Stimulated activated naive CD8-positive, alpha-beta T cell treated with anti-CD3 and anti-CD28 coated beads, Interleukin-15, Interleukin-2, amounts not matched to agents 100 ng/mL and 50 ng/mL, for 24 hours (primary cell): ENCODE measurements around the gene EGLN3.
"Not testable (repeated sequence)": the region's sequence is repeated elsewhere in the genome, so short reads cannot be mapped to it uniquely, and the experiment has no call there.

Source experiments
- H3K27ac Mint-ChIP-seq: one replicate; pipeline ENCODE4 v1.8.0; 2021; ENCODE audit warnings: mild to moderate bottlenecking, mixed read lengths
- H3K27me3 Mint-ChIP-seq: one replicate; pipeline ENCODE4 v1.8.0; 2021; ENCODE audit warnings: mixed read lengths
- H3K36me3 Mint-ChIP-seq: one replicate; pipeline ENCODE4 v1.8.0; 2021; ENCODE audit warnings: low read depth, mixed read lengths
- H3K4me1 Mint-ChIP-seq: one replicate; pipeline ENCODE4 v1.8.0; 2021; ENCODE audit warnings: low read depth, mixed read lengths
- H3K4me3 Mint-ChIP-seq: one replicate; pipeline ENCODE4 v1.8.0; 2021; ENCODE audit warnings: mild to moderate bottlenecking, mixed read lengths
- H3K9me3 Mint-ChIP-seq: one replicate; pipeline ENCODE4 v1.8.0; 2021; ENCODE audit warnings: mixed read lengths

Gene EGLN3

DNA sequence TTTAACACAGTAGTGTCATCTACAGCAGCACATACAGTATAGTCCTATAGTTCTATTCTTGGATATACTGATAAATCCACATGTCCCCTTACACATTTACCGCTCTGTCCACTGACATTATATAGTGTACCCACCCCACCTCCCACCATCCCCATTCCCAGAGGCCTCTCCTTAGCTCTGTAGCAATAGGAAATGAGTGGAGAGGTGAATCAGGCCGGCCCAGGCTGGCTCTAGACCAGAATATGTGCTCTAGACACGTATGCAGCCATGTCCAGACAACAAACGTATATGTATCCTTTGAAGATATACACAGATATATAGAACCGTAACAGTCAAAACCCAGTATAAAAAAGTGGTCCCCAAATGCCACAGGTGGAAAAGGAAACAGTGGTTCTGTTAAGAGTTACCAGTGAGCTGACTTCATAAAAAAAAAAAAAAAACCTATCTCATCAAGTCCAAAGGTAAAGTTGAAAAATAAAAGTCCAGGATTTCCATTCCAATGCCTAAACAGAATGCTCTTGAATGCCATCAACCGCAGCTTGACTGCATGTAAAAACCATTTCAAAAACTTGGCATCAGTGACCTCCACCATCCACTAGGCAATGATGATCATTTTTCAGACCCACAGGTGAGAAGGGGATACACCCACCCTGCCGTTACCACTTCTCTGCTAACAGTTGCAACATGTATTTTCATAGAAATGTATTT lies 16.7 kb downstream of the EGLN3 start:
- no peaks in the 10 kb centered on the region for H3K9me3 Mint-ChIP-seq
- H3K4me3 Mint-ChIP-seq: no peak overlapping the region
- H3K27ac Mint-ChIP-seq: no peak overlapping the region
- H3K27me3 Mint-ChIP-seq: no peaks in the 10 kb centered on the region
- no peaks in the 10 kb centered on the region for H3K36me3 Mint-ChIP-seq
- H3K4me1 Mint-ChIP-seq: no peaks in the 10 kb centered on the region

DNA sequence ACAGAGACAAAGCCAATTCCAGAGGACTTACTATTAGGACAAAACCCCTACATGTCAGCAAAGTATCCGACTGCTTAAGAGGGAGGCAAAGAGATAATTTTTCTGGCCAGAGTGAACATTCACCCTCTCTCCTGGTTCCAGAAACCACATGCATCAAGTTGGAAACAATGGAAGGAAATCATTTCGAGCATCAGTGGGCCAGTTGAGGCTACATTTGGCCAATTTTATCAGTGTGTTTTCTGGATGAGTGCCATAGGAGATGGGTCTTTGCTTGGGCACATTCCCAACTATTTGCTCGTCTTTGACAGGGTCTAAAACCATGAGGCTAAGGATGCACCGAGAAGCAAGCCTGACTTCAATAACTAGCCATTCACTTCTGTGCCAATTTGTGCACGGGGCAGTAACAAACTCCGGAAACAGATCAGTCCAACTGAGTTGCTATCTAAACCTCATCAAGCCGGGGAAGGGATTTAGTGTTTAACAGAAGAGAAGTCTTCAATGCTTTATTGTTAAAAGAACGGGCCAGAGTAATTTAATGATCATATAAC lies 17.4 kb downstream of the EGLN3 start:
- H3K4me3 Mint-ChIP-seq: no peak overlapping the region
- H3K27me3 Mint-ChIP-seq: no peaks in the 10 kb centered on the region
- no peaks in the 10 kb centered on the region for H3K9me3 Mint-ChIP-seq
- H3K36me3 Mint-ChIP-seq: no peaks in the 10 kb centered on the region
- H3K4me1 Mint-ChIP-seq: no peaks in the 10 kb centered on the region
- no peak overlapping the region for H3K27ac Mint-ChIP-seq

DNA sequence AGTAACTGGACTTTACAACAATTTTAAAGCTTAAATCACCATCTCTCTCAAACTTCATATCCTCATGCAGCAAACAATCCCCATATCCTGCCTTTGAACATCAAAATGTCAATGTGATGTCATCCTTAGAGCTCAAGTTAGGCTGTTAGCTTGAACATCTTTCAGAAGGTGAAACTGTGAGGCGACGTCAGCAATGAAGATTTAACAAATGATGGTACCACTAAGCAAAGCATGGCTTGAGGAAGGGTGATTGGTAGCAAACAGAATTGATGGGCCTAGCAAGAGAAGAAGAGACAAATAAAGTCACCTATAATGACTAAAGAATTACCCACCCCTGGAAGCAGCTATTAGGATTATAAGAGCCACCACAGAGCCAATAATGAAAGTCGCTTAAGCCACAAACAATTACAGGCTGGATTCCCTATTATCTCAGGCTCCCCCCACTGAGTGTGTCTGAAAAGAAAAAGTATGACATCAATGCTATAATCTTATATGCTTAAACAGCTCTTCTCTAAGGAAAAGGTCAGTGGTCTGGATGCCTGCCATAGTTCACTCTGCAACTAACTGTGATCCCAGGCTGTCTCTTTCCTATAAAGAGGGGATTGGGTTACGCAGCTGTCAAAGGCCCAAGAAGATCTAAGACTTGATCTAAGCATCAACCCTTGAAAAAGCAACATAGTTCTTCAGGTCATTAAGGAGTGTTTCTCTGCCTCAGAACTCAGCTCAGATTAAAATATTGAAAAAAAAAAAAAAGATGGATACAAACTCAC lies 18.1 kb downstream of the EGLN3 start:
- H3K27ac Mint-ChIP-seq: no peak overlapping the region
- no peaks in the 10 kb centered on the region for H3K9me3 Mint-ChIP-seq
- H3K4me3 Mint-ChIP-seq: no peak overlapping the region
- H3K4me1 Mint-ChIP-seq: no peaks in the 10 kb centered on the region
- no peaks in the 10 kb centered on the region for H3K27me3 Mint-ChIP-seq
- H3K36me3 Mint-ChIP-seq: no peaks in the 10 kb centered on the region

DNA sequence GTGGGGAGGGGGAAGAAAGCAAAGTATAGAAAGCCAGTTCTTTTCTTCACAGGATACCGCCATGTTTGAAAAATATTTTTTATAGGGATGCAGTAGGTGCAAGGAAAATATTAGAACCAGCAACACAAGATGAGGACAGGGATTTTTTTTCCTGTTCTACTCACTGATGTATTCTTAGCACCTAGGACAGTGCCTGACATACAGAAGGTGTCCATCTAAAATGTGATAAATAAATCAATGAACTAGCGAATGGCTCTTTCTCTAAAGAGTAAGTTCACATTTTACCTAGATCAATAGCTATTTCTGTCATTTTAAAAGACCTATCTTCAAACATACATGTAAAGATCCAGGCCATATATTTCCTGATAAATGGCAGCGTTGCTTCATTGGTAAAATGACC lies 18.8 kb downstream of the EGLN3 start:
- Mint-ChIP-seq H3K4me3 (no peak overlapping the region), H3K36me3 (no peaks in the 10 kb centered on the region), H3K27me3 (no peaks in the 10 kb centered on the region), H3K27ac (no peak overlapping the region), H3K9me3 (no peaks in the 10 kb centered on the region), H3K4me1 (no peaks in the 10 kb centered on the region)

DNA sequence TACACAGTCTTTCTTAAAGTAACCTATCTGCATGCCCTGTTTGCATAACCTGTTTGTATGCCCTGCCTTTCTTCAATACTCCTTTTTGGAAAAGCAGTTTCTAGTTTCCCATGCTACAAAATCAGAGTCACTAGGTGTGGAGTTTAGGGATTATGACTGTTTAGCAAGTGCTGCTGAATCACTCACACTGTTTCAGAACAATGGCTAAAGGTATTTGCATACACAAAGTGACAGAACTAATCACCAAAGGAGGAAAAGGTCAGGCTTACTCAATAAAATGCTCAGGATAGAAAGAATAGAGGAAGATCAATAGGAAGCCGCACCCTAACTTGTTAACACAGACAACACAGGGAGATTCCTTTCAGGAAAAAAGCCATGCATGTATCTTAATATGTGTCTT lies 19.4 kb downstream of the EGLN3 start:
- Mint-ChIP-seq H3K9me3 (no peaks in the 10 kb centered on the region), H3K36me3 (no peaks in the 10 kb centered on the region), H3K27ac (no peak overlapping the region), H3K4me1 (no peaks in the 10 kb centered on the region), H3K27me3 (no peaks in the 10 kb centered on the region), H3K4me3 (no peak overlapping the region)

DNA sequence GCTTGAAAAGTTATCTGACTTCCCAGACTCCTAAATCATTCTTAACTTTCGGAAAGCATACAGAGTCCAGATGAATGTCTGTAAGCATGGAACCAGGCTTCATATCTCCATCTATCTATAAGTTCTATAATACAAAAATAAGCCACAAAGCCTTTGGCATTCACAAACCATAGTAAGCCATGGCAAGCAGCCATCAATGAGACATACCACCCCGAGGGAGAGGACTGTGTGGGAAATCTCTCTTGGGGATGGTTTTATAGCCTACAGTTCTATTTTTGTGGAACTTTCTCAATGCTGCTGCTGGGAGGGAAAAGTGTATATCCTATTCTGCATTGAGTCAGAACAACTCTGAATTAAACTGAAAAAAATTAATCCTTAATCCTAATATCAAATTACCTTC lies 20.4 kb downstream of the EGLN3 start:
- Mint-ChIP-seq H3K4me3 (no peak overlapping the region), H3K36me3 (no peaks in the 10 kb centered on the region), H3K27me3 (no peaks in the 10 kb centered on the region), H3K27ac (no peak overlapping the region), H3K9me3 (no peaks in the 10 kb centered on the region), H3K4me1 (no peaks in the 10 kb centered on the region)

DNA sequence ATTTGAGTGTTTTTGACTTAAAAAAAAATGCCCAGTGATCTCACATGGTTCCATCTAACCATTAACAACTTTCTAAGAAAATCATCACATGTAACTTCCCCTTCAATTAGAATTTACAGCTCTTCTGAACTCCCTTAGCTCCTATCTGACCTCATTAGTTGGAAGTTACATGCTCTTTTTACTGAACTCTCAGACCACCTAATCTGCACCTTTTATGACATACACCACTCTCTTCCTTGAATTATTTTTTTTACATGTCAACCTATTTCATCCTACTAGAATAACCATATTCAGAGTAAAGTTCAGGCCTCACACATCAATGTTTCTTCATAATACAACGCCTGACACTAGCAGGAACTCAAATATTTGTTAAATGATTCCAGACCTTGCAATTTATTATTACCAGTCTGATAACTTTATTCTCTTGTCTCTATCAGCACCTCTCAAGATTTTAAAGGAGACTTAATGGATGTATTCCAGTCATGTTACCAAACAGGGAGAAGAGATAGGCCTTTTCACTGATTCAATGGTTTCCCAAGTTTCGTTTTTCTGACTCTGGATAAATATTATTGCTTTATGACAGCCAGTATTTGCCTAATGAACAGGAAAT lies 21.0 kb downstream of the EGLN3 start:
- no peaks in the 10 kb centered on the region for H3K27me3 Mint-ChIP-seq
- H3K4me3 Mint-ChIP-seq: no peak overlapping the region
- H3K9me3 Mint-ChIP-seq: no peaks in the 10 kb centered on the region
- H3K4me1 Mint-ChIP-seq: no peaks in the 10 kb centered on the region
- H3K27ac Mint-ChIP-seq: no peak overlapping the region
- no peaks in the 10 kb centered on the region for H3K36me3 Mint-ChIP-seq

DNA sequence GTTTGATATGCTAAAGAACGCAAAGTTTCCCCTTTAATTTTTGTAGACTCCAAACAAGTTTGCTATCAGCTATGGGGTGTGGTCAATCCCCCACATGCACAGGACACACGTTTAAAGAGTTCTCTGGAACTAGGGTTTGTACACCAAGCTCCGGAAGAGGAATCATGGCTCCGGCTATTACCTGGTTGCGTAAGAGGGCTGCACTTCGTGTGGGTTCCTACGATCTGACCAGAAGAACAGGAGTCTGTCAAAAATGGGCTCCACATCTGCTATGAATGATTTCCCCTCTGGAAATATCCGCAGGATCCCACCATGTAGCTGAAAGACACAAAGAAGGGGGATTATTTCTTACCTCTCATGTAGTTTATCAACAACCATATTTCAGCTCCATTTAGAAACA lies 22.0 kb downstream of the EGLN3 start:
- no peaks in the 10 kb centered on the region for H3K4me1 Mint-ChIP-seq
- no peaks in the 10 kb centered on the region for H3K9me3 Mint-ChIP-seq
- H3K36me3 Mint-ChIP-seq: no peaks in the 10 kb centered on the region
- no peaks in the 10 kb centered on the region for H3K27me3 Mint-ChIP-seq
- H3K4me3 Mint-ChIP-seq: no peak overlapping the region
- no peak overlapping the region for H3K27ac Mint-ChIP-seq

DNA sequence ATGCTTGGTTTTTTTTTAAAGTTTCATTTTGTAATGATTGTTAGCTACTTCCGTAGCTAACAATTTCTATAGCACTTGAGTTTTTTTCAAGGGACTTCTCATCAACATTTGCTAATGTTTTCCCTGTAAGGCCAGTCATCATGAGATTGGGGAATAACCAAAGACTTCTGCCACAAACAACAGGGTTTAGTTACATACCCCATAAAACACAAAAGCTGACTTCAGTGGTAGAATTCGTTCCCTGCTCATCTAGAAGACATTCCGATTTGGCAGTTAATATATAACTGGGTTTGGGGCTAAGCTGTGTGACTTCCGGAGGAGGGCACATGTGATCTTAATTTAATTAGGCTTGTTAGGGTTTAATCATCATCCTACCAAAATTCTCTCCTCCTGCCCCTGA lies 22.9 kb downstream of the EGLN3 start:
- no peak overlapping the region for H3K4me3 Mint-ChIP-seq
- no peak overlapping the region for H3K27ac Mint-ChIP-seq
- H3K27me3 Mint-ChIP-seq: no peaks in the 10 kb centered on the region
- H3K9me3 Mint-ChIP-seq: no peaks in the 10 kb centered on the region
- H3K4me1 Mint-ChIP-seq: no peaks in the 10 kb centered on the region
- no peaks in the 10 kb centered on the region for H3K36me3 Mint-ChIP-seq

DNA sequence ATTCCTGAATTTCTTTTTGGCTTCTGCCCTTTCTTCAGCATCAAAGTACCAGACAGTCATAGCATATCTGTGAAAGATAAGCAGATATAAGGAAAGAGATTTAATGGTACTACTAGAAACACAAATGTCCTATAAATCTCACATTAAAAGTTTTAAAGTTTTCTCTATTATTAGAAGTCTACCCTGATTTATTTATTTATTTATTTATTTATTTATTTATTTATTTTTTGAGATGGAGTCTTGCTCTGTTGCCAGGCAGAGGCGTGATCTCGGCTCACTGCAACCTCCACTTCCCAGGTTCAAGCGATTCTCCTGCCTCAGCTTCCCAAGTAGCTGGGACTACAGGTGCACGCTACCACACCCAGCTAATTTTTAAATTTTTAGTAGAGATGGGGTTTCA lies 23.9 kb downstream of the EGLN3 start:
- not testable (repeated sequence) for H3K36me3 Mint-ChIP-seq, H3K4me3 Mint-ChIP-seq, H3K9me3 Mint-ChIP-seq, H3K27me3 Mint-ChIP-seq, H3K27ac Mint-ChIP-seq, H3K4me1 Mint-ChIP-seq

DNA sequence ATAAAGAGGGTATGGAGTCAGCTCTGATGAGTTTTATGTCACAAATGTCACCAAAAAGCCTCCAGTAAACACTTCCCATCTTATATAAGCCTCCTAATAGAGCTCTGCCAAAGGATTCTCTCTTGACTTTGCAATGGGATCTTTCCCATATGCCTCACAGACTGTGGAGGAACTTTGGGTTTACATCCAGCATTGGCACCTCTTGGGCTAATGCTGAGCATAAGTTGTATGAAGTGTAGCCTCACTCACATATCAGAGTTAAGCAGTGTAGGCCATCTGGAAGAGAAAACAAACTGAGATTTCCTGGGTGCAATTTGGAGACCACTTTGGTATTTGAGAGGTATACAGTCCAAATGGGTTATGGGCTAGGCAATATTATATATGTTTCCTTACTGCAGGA lies 24.9 kb downstream of the EGLN3 start:
- no peaks in the 10 kb centered on the region for H3K4me1 Mint-ChIP-seq
- no peak overlapping the region for H3K27ac Mint-ChIP-seq
- no peak overlapping the region for H3K4me3 Mint-ChIP-seq
- no peaks in the 10 kb centered on the region for H3K27me3 Mint-ChIP-seq
- no peaks in the 10 kb centered on the region for H3K9me3 Mint-ChIP-seq
- H3K36me3 Mint-ChIP-seq: no peaks in the 10 kb centered on the region

DNA sequence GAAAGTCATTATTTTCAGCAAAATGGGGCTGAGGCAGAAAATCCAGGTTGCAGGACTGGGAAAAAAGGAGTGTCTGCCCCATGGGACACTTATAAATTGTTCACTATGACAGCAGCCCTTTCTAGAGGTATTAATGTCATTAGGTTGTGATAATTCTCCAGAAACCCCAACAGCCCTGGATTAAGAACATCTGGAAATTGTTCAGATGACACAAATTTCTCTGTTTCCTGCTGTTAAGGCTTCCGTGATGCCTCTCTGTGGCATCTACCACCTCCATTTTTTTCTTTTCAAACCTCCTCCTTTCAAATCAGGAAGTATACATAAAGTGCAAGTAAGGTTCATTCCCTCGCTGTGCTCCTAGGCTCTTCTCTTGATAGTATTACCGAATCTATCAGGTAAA lies 25.6 kb downstream of the EGLN3 start:
- H3K27me3 Mint-ChIP-seq: no peaks in the 10 kb centered on the region
- H3K4me1 Mint-ChIP-seq: no peaks in the 10 kb centered on the region
- no peak overlapping the region for H3K4me3 Mint-ChIP-seq
- H3K9me3 Mint-ChIP-seq: no peaks in the 10 kb centered on the region
- no peak overlapping the region for H3K27ac Mint-ChIP-seq
- H3K36me3 Mint-ChIP-seq: no peaks in the 10 kb centered on the region

DNA sequence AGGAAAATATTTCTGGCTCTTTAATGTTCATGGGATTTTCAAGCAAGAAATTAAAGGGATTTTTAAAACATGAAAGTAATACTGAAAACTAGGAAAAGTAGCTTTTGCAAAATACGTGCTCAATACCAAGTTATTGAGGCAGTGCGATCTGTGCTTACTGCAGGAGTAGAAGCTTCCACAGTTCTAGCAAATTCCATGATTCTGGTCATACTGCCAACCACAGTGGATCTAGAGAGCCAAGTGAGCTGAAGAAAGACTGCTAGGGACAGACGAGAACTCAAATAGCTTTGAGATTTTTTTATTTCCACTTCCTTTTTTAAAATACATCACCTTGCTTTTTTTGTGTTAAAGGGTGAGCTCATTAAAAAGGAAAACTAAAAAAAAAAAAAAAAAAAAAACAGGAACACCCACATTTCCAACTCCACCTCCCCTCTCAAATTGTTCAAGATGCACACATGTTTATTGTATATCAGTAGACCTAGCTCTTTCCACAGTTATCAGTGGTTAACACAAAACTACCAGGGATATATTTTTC lies 26.2 kb downstream of the EGLN3 start:
- Mint-ChIP-seq H3K27me3 (no peaks in the 10 kb centered on the region), H3K4me1 (no peaks in the 10 kb centered on the region), H3K36me3 (no peaks in the 10 kb centered on the region), H3K4me3 (no peak overlapping the region), H3K9me3 (no peaks in the 10 kb centered on the region), H3K27ac (no peak overlapping the region)

DNA sequence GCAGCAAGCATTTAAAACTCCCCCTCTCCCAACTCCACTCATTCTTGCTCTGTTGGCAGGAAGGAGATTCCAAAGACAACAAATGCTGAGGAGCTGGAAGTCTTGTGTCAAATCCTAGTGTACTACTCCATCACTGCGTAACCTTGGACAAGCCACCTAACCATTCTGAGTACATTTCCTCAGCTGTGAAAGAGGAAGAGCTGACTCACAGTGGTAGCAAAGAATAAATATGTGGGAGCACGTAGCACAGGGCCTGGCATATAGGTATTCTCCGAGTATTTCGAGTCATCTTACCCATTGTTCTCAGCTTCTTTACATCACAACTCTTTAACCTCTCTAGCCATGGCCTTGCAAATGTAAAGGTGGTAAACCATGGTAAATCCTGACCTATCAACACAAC lies 28.7 kb downstream of the EGLN3 start:
- Mint-ChIP-seq H3K27ac (no peak overlapping the region), H3K4me3 (no peak overlapping the region), H3K4me1 (no peaks in the 10 kb centered on the region), H3K36me3 (no peaks in the 10 kb centered on the region), H3K9me3 (no peaks in the 10 kb centered on the region), H3K27me3 (no peaks in the 10 kb centered on the region)

DNA sequence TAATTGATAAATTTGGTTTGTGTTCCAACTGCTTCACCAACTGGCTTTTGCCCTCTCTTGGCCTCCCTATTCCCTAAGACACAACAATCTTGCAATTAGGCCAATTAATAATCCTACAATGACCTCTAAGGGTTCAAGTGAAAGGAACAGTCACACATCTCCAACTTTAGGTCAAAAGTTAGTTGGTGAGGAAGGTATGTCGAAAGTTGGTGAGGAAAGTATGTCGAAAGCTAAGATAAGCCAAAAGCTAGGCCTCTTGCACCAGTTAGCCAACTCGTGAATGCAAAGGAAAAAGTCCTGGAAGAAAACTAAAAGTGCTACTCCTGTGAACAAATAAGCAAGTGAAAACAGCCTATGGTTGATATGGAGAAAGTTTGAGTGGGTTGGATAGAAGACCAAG lies 32.6 kb downstream of the EGLN3 start:
- no peaks in the 10 kb centered on the region for H3K9me3 Mint-ChIP-seq
- no peak overlapping the region for H3K4me3 Mint-ChIP-seq
- H3K27me3 Mint-ChIP-seq: no peaks in the 10 kb centered on the region
- H3K4me1 Mint-ChIP-seq: no peaks in the 10 kb centered on the region
- H3K36me3 Mint-ChIP-seq: no peaks in the 10 kb centered on the region
- H3K27ac Mint-ChIP-seq: no peak overlapping the region
